ENCODE results near the gene AMOTL2.

The AMOTL2 gene

GRCh38 chr3:134378818-134379217, 4.6 kb upstream of the AMOTL2 start:
- DNase-seq (ENCODE audit: low read depth, low spot score) = no peak

GRCh38 chr3:134378384-134378783, 4.1 kb upstream of the AMOTL2 start:
- DNase-seq (ENCODE audit: low read depth, low spot score) = no peak

- DNase-seq (ENCODE audit: low read depth, low spot score) = no peak
These were observed 3.6 kb upstream of the AMOTL2 start for GRCh38 chr3:134377896-134378295.

GRCh38 chr3:134376786-134377426, 2.7 kb upstream of the AMOTL2 start:
- DNase-seq (ENCODE audit: low read depth, low spot score) = no peak

GRCh38 chr3:134376385-134376765, 2.1 kb upstream of the AMOTL2 start:
- no peak for DNase-seq (ENCODE audit: low read depth, low spot score)

GRCh38 chr3:134375582-134376384, 1.5 kb upstream of the AMOTL2 start:
- no peak for DNase-seq (ENCODE audit: low read depth, low spot score)

GRCh38 chr3:134374791-134375581, 739 bp upstream of the AMOTL2 start:
- no peak for DNase-seq (ENCODE audit: low read depth, low spot score)

GRCh38 chr3:134373271-134374104, 759 bp downstream of the AMOTL2 start:
- peak; percentile 53 for DNase-seq (ENCODE audit: low read depth, low spot score)

- no peak for DNase-seq (ENCODE audit: low read depth, low spot score)
These were observed 1.6 kb downstream of the AMOTL2 start for GRCh38 chr3:134372396-134373270.

GRCh38 chr3:134371542-134372324, 2.5 kb downstream of the AMOTL2 start:
- no peak for DNase-seq (ENCODE audit: low read depth, low spot score)

GRCh38 chr3:134370611-134371531, 3.4 kb downstream of the AMOTL2 start:
- DNase-seq (ENCODE audit: low read depth, low spot score) = no peak

- no peak for DNase-seq (ENCODE audit: low read depth, low spot score)
These were observed 4.2 kb downstream of the AMOTL2 start for GRCh38 chr3:134369861-134370596.

GRCh38 chr3:134369231-134369741, 5.0 kb downstream of the AMOTL2 start:
- DNase-seq (ENCODE audit: low read depth, low spot score) = no peak

GRCh38 chr3:134368751-134369105, 5.5 kb downstream of the AMOTL2 start:
- DNase-seq (ENCODE audit: low read depth, low spot score) = no peak

- no peak for DNase-seq (ENCODE audit: low read depth, low spot score)
These were observed 6.1 kb downstream of the AMOTL2 start for GRCh38 chr3:134367869-134368750.

- DNase-seq (ENCODE audit: low read depth, low spot score) = no peak
These were observed 7.1 kb downstream of the AMOTL2 start for GRCh38 chr3:134366928-134367811.

Measured in brain pericyte (primary cell).